H1 (cell line): ENCODE results near the gene TMEM250. TPM values are rescaled to one million over a fixed set of nuclear protein-coding genes. Genes with fewer than 3 reads are reported as not detected.

ENCODE experiments used
- ASH2L ChIP-seq: fragments of 200-600, 300-600 bp; sonication (generic); IDR thresholded peaks from one replicate; pipeline ENCODE4 v1.7.1; 2017; ENCODE audit warnings: low read length
- BACH1 ChIP-seq: IDR thresholded peaks from 2 replicates; pipeline ENCODE4 v1.6.1; 2012; ENCODE audit warnings: low read length, improper control_type of control experiment
- CREB1 ChIP-seq: IDR thresholded peaks from 2 replicates; pipeline ENCODE4 v1.6.1; 2012; ENCODE audit warnings: inconsistent platforms
- CTBP2 ChIP-seq: IDR thresholded peaks from 2 replicates; pipeline ENCODE4 v1.7.0; 2011; ENCODE audit warnings: borderline replicate concordance, mild to moderate bottlenecking, moderate library complexity, mixed read lengths, low read length; ENCODE audit not compliant: insufficient read depth, insufficient read length
- E2F6 ChIP-seq: IDR thresholded peaks from 2 replicates; pipeline ENCODE4 v1.6.1; 2012; ENCODE audit warnings: inconsistent platforms
- EGR1 ChIP-seq: IDR thresholded peaks from 2 replicates; pipeline ENCODE4 v1.6.1; 2011; ENCODE audit warnings: low read depth, low read length, borderline replicate concordance
- GABPA ChIP-seq: IDR thresholded peaks from 2 replicates; pipeline ENCODE4 v1.6.1; 2011; ENCODE audit warnings: mild to moderate bottlenecking, low read length, moderate library complexity, borderline replicate concordance; ENCODE audit not compliant: insufficient read depth
- HDAC2 ChIP-seq, 2 experiments: fragments of 300-600 bp in 1 of 2; sonication (generic) in 1 of 2; IDR thresholded peaks; 2 replicates each; pipeline ENCODE4 v1.6.1; 2011 to 2012; ENCODE audit warnings: low read depth in 2 of 2, low read length in 2 of 2, mild to moderate bottlenecking in 2 of 2, moderate library complexity in 2 of 2, borderline replicate concordance in 1 of 2, inconsistent platforms in 1 of 2
- HDAC6 ChIP-seq: IDR thresholded peaks from one replicate; pipeline ENCODE4 v1.7.1; 2012; ENCODE audit warnings: low read depth, mild to moderate bottlenecking, inconsistent platforms, low read length, moderate library complexity
- KDM4A ChIP-seq: IDR thresholded peaks from one replicate; pipeline ENCODE4 v1.7.1; 2012; ENCODE audit warnings: low read depth, mild to moderate bottlenecking, moderate library complexity, low read length, inconsistent platforms; ENCODE audit not compliant: severe bottlenecking
- POLR2A ChIP-seq, 2 experiments: IDR thresholded peaks; 1 replicate in 1 of 2; 2 replicates in 1 of 2; pipeline ENCODE4 v1.6.1; 2011; ENCODE audit warnings: low read depth in 2 of 2, low read length in 2 of 2, mild to moderate bottlenecking in 2 of 2; ENCODE audit errors: control extremely low read depth in 1 of 2
- POLR2AphosphoS5 ChIP-seq: IDR thresholded peaks from 2 replicates; pipeline ENCODE4 v1.6.1; 2011; ENCODE audit warnings: low read depth, low read length
- POU5F1 ChIP-seq: IDR thresholded peaks from 2 replicates; pipeline ENCODE4 v1.6.1; 2011; ENCODE audit warnings: low read depth, mild to moderate bottlenecking, low read length, moderate library complexity
- RAD21 ChIP-seq, 2 experiments: IDR thresholded peaks in 1 of 2; conservative IDR thresholded peaks in 1 of 2; 2 replicates each; pipeline ENCODE4 v1.6.1; 2011; ENCODE audit warnings: low read depth in 2 of 2, low read length in 2 of 2, improper control_type of control experiment in 1 of 2, inconsistent platforms in 1 of 2, mild to moderate bottlenecking in 1 of 2, moderate library complexity in 1 of 2
- RBBP5 ChIP-seq: IDR thresholded peaks from 2 replicates; pipeline ENCODE4 v1.7.1; 2012; ENCODE audit warnings: low read depth, mild to moderate bottlenecking, inconsistent platforms, low read length, moderate library complexity, borderline replicate concordance
- SIN3A ChIP-seq, 2 experiments: IDR thresholded peaks in 1 of 2; conservative IDR thresholded peaks in 1 of 2; 2 replicates each; pipeline ENCODE4 v1.6.1; 2011 to 2012; ENCODE audit warnings: low read length in 2 of 2, improper control_type of control experiment in 1 of 2, low read depth in 1 of 2, mild to moderate bottlenecking in 1 of 2
- SP1 ChIP-seq: IDR thresholded peaks from 2 replicates; pipeline ENCODE4 v1.6.1; 2011; ENCODE audit warnings: low read depth, low read length
- SP4 ChIP-seq: IDR thresholded peaks from 2 replicates; pipeline ENCODE4 v1.6.1; 2012; ENCODE audit warnings: low read length, inconsistent platforms
- SUZ12 ChIP-seq: fragments of 200-600 bp; sonication (generic); IDR thresholded peaks from 2 replicates; pipeline ENCODE4 v1.6.1; 2012; ENCODE audit warnings: mild to moderate bottlenecking, inconsistent platforms, low read length, moderate library complexity, mixed read lengths
- TBP ChIP-seq: IDR thresholded peaks from 2 replicates; pipeline ENCODE4 v1.6.1; 2011; ENCODE audit warnings: low read depth, low read length, improper control_type of control experiment
- TCF12 ChIP-seq: IDR thresholded peaks from 2 replicates; pipeline ENCODE4 v1.6.1; 2011; ENCODE audit warnings: low read depth, mild to moderate bottlenecking, low read length
- TEAD4 ChIP-seq: IDR thresholded peaks from 2 replicates; pipeline ENCODE4 v1.6.1; 2012; ENCODE audit warnings: low read depth, low read length, inconsistent platforms, mixed read lengths
- ZNF274 ChIP-seq: IDR thresholded peaks from 2 replicates; pipeline ENCODE4 v1.7.0; 2012; ENCODE audit warnings: low read length, borderline replicate concordance; ENCODE audit errors: extremely low read depth
- polyA plus RNA-seq, 7 experiments: library from polyadenylated mRNA; depleted of rRNA in 3 of 7; stranded (reverse) in 5 of 7; unstranded in 2 of 7; fragments of >200 nt in 5 of 7; fragments of 200-250 nt in 2 of 7; gene quantifications; 1 replicate in 5 of 7; 2 replicates in 1 of 7; 4 replicates in 1 of 7; pipeline versions ENCODE4 v1.2.1 to v1.2.3, GENCODE V29; 2011 to 2013; ENCODE audit warnings: missing spikeins in 2 of 7, mixed read lengths in 2 of 7
- total RNA-seq: library from RNA; stranded (reverse); fragmentation: NEBNext Ultra II Directional; extraction: Animal tissue kit (Norgen Biotek cat#: 25700); gene quantifications from 2 replicates; pipeline ENCODE4 v1.2.1, GENCODE V29; 2021

The TMEM250 gene
- total and polyA plus RNA-seq, 2 of the 8 experiments (the other 6 are each of a cell fraction or from before 2014, with no cell fraction given) = 22.3 to 34.9 TPM

GRCh38 chr9:136118320-136119060 is at the start of gene TMEM250 (continued):
- TF ChIP-seq SIN3A (conservative IDR thresholded peaks at IDR 0.05 in 1 of 2, IDR thresholded peaks at IDR 0.05 in 1 of 2; ENCODE audit: low read depth in 1 of 2, low read length in 2 of 2) (peak in 1 of 2 experiments; percentile 70; a peak in 1 of 4 replicates), SUZ12 (peak; percentile 33; the same call in 1 of the 2 replicates), CREB1 (peak; percentile 72), TEAD4 (no peak; the same call in 1 of the 2 replicates), TCF12 (0 out of 2 replicates have a peak, but pooled peaks have one; percentile 47), EGR1 (peak; percentile 61; the same call in 1 of the 2 replicates), ASH2L (peak; percentile 13), CTBP2 (peak; percentile 32), RAD21 (IDR thresholded peaks at IDR 0.05 in 1 of 2, conservative IDR thresholded peaks at IDR 0.05 in 1 of 2; ENCODE audit: low read depth in 2 of 2, low read length in 2 of 2) (peak in 1 of 2 experiments; percentile 14; a peak in 1 of 4 replicates), HDAC6 (no peak), TBP (no peak), POLR2A (IDR thresholded peaks at IDR 0.05; ENCODE audit: control extremely low read depth in 1 of 2, low read depth in 2 of 2, low read length in 2 of 2) (peak in 1 of 2 experiments; percentile 59; a peak in 2 of 3 replicates), HDAC2 (IDR thresholded peaks at IDR 0.05; ENCODE audit: borderline replicate concordance in 1 of 2, low read depth in 2 of 2, low read length in 2 of 2) (peak in 1 of 2 experiments; percentile 58; a peak in 1 of 4 replicates), RBBP5 (0 out of 2 replicates have a peak, but pooled peaks have one; percentile 63), ZNF274 (no peak), E2F6 (peak; percentile 71), SP4 (peak; percentile 30; the same call in 1 of the 2 replicates), POU5F1 (no peak), SP1 (no peak), BACH1 (peak; percentile 66; the same call in 1 of the 2 replicates), POLR2AphosphoS5 (peak; percentile 71; the same call in 1 of the 2 replicates), KDM4A (peak; percentile 51), GABPA (no peak)
